Heart left ventricle (tissue), 16 donors: ENCODE data around the gene NAT8L. TPM values are rescaled to one million over a fixed set of nuclear protein-coding genes. Genes with fewer than 3 reads are reported as not detected.

Experiments used
- ATAC-seq, 4 donors: fragments of 200-7000 bp; cut with Tn5 transposase; one replicate each; pipeline ENCODE4 v1.9.1; 2020 to 2022; ENCODE audit warnings: moderate library complexity in 4 of 4, mild to moderate bottlenecking in 3 of 4, moderate number of reproducible peaks in 1 of 4
- DNase-seq, 5 donors: peaks; one replicate each; pipeline ENCODE4 v3.0.0-alpha.2; 2020
- H3K27ac ChIP-seq, 12 donors: fragments of 200-600 bp; sonication (generic) in 4 of 12; one replicate each; pipeline versions ENCODE4 v1.5.0 to v1.8.0; 2016 to 2022; ENCODE audit warnings: mild to moderate bottlenecking in 2 of 12
- H3K27me3 ChIP-seq, 9 donors: fragments of 200-600 bp; sonication (generic) in 2 of 9; one replicate each; pipeline versions ENCODE4 v1.5.1 to v1.8.0; 2016 to 2022; ENCODE audit warnings: mild to moderate bottlenecking in 3 of 9
- H3K36me3 ChIP-seq, 9 donors: fragments of 200-600 bp; sonication (generic) in 2 of 9; one replicate each; pipeline versions ENCODE4 v1.5.0 to v1.8.0; 2018 to 2022; ENCODE audit warnings: mild to moderate bottlenecking in 2 of 9
- H3K4me1 ChIP-seq, 12 donors: fragments of 200-600 bp; sonication (generic) in 4 of 12; one replicate each; pipeline versions ENCODE4 v1.5.0 to v1.8.0; 2016 to 2022; ENCODE audit warnings: mild to moderate bottlenecking in 3 of 12
- H3K4me3 ChIP-seq, 12 donors: fragments of 200-600 bp; sonication (generic) in 4 of 12; one replicate each; pipeline versions ENCODE4 v1.5.0 to v1.8.0; 2017 to 2022; ENCODE audit warnings: mild to moderate bottlenecking in 9 of 12, moderate library complexity in 4 of 12
- H3K9me3 ChIP-seq, 12 donors: fragments of 200-600 bp; sonication (generic) in 4 of 12; one replicate each; pipeline versions ENCODE4 v1.5.0 to v1.8.0; 2016 to 2022; ENCODE audit warnings: mild to moderate bottlenecking in 1 of 12
- CTCF ChIP-seq, 12 donors: fragments of 200-600 bp; sonication (generic) in 4 of 12; IDR thresholded peaks; one replicate each; pipeline versions ENCODE4 v1.5.0 to v1.8.0; 2018 to 2022; ENCODE audit warnings: antibody characterized with exemption in 12 of 12, mild to moderate bottlenecking in 5 of 12
- POLR2A ChIP-seq, 2 donors: fragments of 450-650 bp; IDR thresholded peaks; one replicate each; pipeline ENCODE4 v1.6.1; 2017; ENCODE audit warnings: antibody characterized with exemption in 2 of 2, mild to moderate bottlenecking in 2 of 2, moderate library complexity in 2 of 2
- WGBS, 4 donors: extraction: QIAGEN DNeasy Blood & Tissue Kit in 2 of 4; methylation state at CpG; one replicate each; pipeline versions ENCODE4 v1.1.5 to v1.1.7; 2013 to 2018; 5-methylcytosine and 5-hydroxymethylcytosine counted together
- intact Hi-C, 10 donors: fragments of 100-400 bp; cut with DNase I; formaldehyde crosslinking; loops; one replicate each; pipeline versions ENCODE4 v1.11.1 to v1.14.2; 2022
- polyA plus RNA-seq, 2 donors: library from polyadenylated mRNA; stranded (reverse); fragments of 200-250 nt; gene quantifications; one replicate each; pipeline ENCODE4 v1.2.3, GENCODE V29; 2013
- total RNA-seq, 9 donors: library from RNA; depleted of rRNA in 2 of 9; stranded (reverse); fragments of >200 nt in 2 of 9; fragmentation: NEBNext Ultra II Directional in 3 of 9; extraction: Animal tissue kit (Norgen Biotek cat#: 25700) in 3 of 9; gene quantifications; one replicate each; pipeline versions ENCODE4 v1.1.0 to v1.2.4, GENCODE V29; 2016 to 2023
- donor health status: ischemic (EF 13 %, LVEDD 7.1; RV severe dilation, severe dysfunction).
- donor health status: healthy with polysubstance abuse.
- donor health status: DM: no; HTN: yes; CAD: no.
- donor health status: DM: no; HTN: no; CAD: no.
- donor health status: ischemic (EF 25% LVEDD 6.9; RV normal size, moderate dysfunction).
- donor health status: ischemic (EF 25% LVEDD 5.7; RV mildly dilated, moderate dysfunction).
- donor health status: healthy.
- donor health status: DM: yes; HTN: yes; CAD: no.
- donor health status: ischemic (EF 35%, LVEDD 5.7; RV mildly dilated, moderate dysfunction).
- donor health status: nonischemic (EF 11% LVEDD 7.7; RV severe dilation, severe dysfunction).
- donor health status: DM: yes; HTN: yes; CAD: no.
- donor health status: PGD.
- donor health status: ischemic (EF 29% LVEDD 5.4; RV normal size, mild dysfunction).
- donor health status: nonischemic (EF 23%, LVEDD 6.1; RV moderate dilation, normal function).

NAT8L gene
- total and polyA plus RNA-seq, 11 donors, result 0.19 to 3.1 (median 0.32) TPM

- intact Hi-C loops, result no loop called here
- H3K36me3 ChIP-seq, result no peaks in the 10 kb centered on the region
- ATAC-seq (no peak), DNase-seq (no peak)
- no peak overlapping the region for H3K4me3 ChIP-seq
- WGBS, 4 donors, result 64 to 85% (median 81%) methylated on average over 4 of the region's 4 CpGs
- H3K27ac ChIP-seq, result no peak overlapping the region
- peaks cover 0 to 28% (median 0%) of the 10 kb centered on the region in 9 donors for H3K27me3 ChIP-seq
- TF ChIP-seq CTCF (IDR thresholded peaks at IDR 0.05), result no peak
- TF ChIP-seq POLR2A (IDR thresholded peaks at IDR 0.05), result no peak
- H3K9me3 ChIP-seq, result peaks cover 0 to 33% (median 23%) of the 10 kb centered on the region in 12 donors
- H3K4me1 ChIP-seq, result no peaks in the 10 kb centered on the region
These were observed 43.1 kb downstream of the NAT8L start for GRCh38 chr4:2102045-2102883.

- no peaks in the 10 kb centered on the region for H3K36me3 ChIP-seq
- H3K27ac ChIP-seq, result no peak overlapping the region
- DNase-seq (no peak), ATAC-seq (no peak)
- peaks cover 0 to 27% (median 0%) of the 10 kb centered on the region in 9 donors for H3K27me3 ChIP-seq
- H3K9me3 ChIP-seq, result peaks cover 0 to 33% (median 23%) of the 10 kb centered on the region in 12 donors
- intact Hi-C loops, result no loop called here
- no peak for TF ChIP-seq CTCF (IDR thresholded peaks at IDR 0.05)
- no peak for TF ChIP-seq POLR2A (IDR thresholded peaks at IDR 0.05)
- H3K4me1 ChIP-seq, result no peaks in the 10 kb centered on the region
- H3K4me3 ChIP-seq, result no peak overlapping the region
- WGBS, 4 donors, result 88 to 97% (median 92%) methylated on average over 5 of the region's 5 CpGs
These were observed 44.2 kb downstream of the NAT8L start for GRCh38 chr4:2103127-2103842.

DNA sequence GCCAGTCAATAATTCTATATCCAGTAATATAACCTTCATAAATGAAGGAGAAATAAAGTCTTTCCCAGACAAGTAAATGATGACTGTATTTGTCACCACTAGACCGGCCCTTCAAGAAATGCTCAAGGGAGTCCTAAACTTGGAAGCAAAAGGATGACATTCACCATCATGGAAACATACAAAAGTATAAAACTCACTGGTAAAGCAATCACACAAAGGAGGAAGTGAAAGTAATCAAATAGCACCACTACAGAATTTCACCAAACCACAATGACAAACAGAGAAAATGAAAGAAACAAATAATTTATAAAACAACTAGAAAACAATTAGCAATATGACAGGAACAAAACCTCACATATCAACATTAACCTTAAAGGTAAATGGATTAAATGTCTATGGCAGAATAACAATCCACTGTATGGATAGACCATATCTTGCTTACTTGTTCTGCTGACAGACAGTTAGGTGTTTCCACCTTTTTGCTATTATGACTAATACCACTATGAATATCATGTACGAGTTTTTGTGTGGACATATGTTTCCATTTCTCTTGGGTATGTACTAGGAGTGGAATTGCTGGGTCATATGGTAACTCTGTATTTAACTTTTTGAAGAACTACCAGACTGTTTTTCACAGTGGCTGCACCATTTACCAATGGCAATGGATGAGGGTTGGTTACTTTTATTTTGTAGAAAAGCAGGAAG, 44.9 kb downstream of the NAT8L start:
- H3K27me3 ChIP-seq, result peaks cover 0 to 24% (median 0%) of the 10 kb centered on the region in 9 donors
- DNase-seq (no peak), ATAC-seq (no peak)
- no peak overlapping the region for H3K27ac ChIP-seq
- H3K9me3 ChIP-seq, result peaks cover 0 to 33% (median 23%) of the 10 kb centered on the region in 12 donors
- H3K4me1 ChIP-seq, result no peaks in the 10 kb centered on the region
- no peak for TF ChIP-seq POLR2A (IDR thresholded peaks at IDR 0.05)
- no peak for TF ChIP-seq CTCF (IDR thresholded peaks at IDR 0.05)
- 80 to 92% (median 88%) methylated on average over 2 of the region's 2 CpGs for WGBS, 4 donors
- intact Hi-C loops, result no loop called here
- H3K4me3 ChIP-seq, result no peak overlapping the region
- H3K36me3 ChIP-seq, result no peaks in the 10 kb centered on the region
